Nephron progenitor cell (in vitro differentiated cells): ENCODE results near the gene PAFAH1B2.

Source experiments
- DNase-seq: peaks from one replicate; pipeline ENCODE4 v3.0.0; 2021
- H3K27ac Mint-ChIP-seq: 2 replicates; pipeline ENCODE4 v1.8.0; 2021; ENCODE audit warnings: mild to moderate bottlenecking, moderate library complexity, mixed read lengths
- H3K27me3 Mint-ChIP-seq: 2 replicates; pipeline ENCODE4 v1.8.0; 2021; ENCODE audit warnings: mild to moderate bottlenecking, low read depth, mixed read lengths; ENCODE audit not compliant: poor library complexity
- H3K36me3 Mint-ChIP-seq: 2 replicates; pipeline ENCODE4 v1.8.0; 2021; ENCODE audit warnings: low read depth, mixed read lengths
- H3K4me1 Mint-ChIP-seq: 2 replicates; pipeline ENCODE4 v1.8.0; 2021; ENCODE audit warnings: mixed read lengths
- H3K4me3 Mint-ChIP-seq: 2 replicates; pipeline ENCODE4 v1.8.0; 2021; ENCODE audit warnings: mild to moderate bottlenecking, moderate library complexity, mixed read lengths
- H3K9me3 Mint-ChIP-seq: 2 replicates; pipeline ENCODE4 v1.8.0; 2021; ENCODE audit warnings: mild to moderate bottlenecking, moderate library complexity, mixed read lengths
- CTCF ChIP-seq: fragments of 200-600 bp; sonication (generic); IDR thresholded peaks from 2 replicates; pipeline ENCODE4 v1.5.0; 2021; ENCODE audit warnings: antibody characterized with exemption

The PAFAH1B2 gene

GRCh38 chr11:117199053-117199915, 55.2 kb downstream of the PAFAH1B2 start, which contains the start of gene TAGLN:
TAGLN (plus strand) TSS chr11:117199370; CDS start chr11:117203014, 3,644 bp downstream.
- peak within 1 kb of the TSS; percentile 71 for H3K4me3 Mint-ChIP-seq
- peaks cover 7% of the 10 kb centered on the region for H3K27me3 Mint-ChIP-seq
- H3K4me1 Mint-ChIP-seq = peaks cover 66% of the 10 kb centered on the region
- H3K9me3 Mint-ChIP-seq = no peaks in the 10 kb centered on the region
- DNase-seq = peak; percentile 60
- TF ChIP-seq CTCF = no peak
- H3K36me3 Mint-ChIP-seq = peaks cover 11% of the 10 kb centered on the region
- H3K27ac Mint-ChIP-seq = no peak within 1 kb of the TSS

GRCh38 chr11:117199916-117200812, 56.1 kb downstream of the PAFAH1B2 start:
- peaks cover 73% of the 10 kb centered on the region for H3K4me1 Mint-ChIP-seq
- peak overlapping the region; percentile 71 for H3K4me3 Mint-ChIP-seq
- no peaks in the 10 kb centered on the region for H3K9me3 Mint-ChIP-seq
- H3K27me3 Mint-ChIP-seq = peaks cover 7% of the 10 kb centered on the region
- no peak for TF ChIP-seq CTCF
- peaks cover 17% of the 10 kb centered on the region for H3K36me3 Mint-ChIP-seq
- no peak overlapping the region for H3K27ac Mint-ChIP-seq
- DNase-seq = no peak

- Mint-ChIP-seq H3K27ac (no peak overlapping the region), H3K4me3 (peak overlapping the region; percentile 67), H3K36me3 (peaks cover 20% of the 10 kb centered on the region), H3K27me3 (peaks cover 7% of the 10 kb centered on the region), H3K4me1 (peaks cover 78% of the 10 kb centered on the region), H3K9me3 (no peaks in the 10 kb centered on the region)
- no peak for TF ChIP-seq CTCF
- DNase-seq = no peak
These were observed 56.9 kb downstream of the PAFAH1B2 start for GRCh38 chr11:117200813-117201657.

GRCh38 chr11:117201658-117202305, 57.7 kb downstream of the PAFAH1B2 start:
- H3K4me3 Mint-ChIP-seq = no peak overlapping the region
- TF ChIP-seq CTCF = no peak
- H3K36me3 Mint-ChIP-seq = peaks cover 20% of the 10 kb centered on the region
- H3K4me1 Mint-ChIP-seq = peaks cover 81% of the 10 kb centered on the region
- DNase-seq = no peak
- H3K27me3 Mint-ChIP-seq = peaks cover 7% of the 10 kb centered on the region
- no peak overlapping the region for H3K27ac Mint-ChIP-seq
- H3K9me3 Mint-ChIP-seq = no peaks in the 10 kb centered on the region

- TF ChIP-seq CTCF = no peak
- peaks cover 79% of the 10 kb centered on the region for H3K4me1 Mint-ChIP-seq
- peaks cover 20% of the 10 kb centered on the region for H3K36me3 Mint-ChIP-seq
- H3K9me3 Mint-ChIP-seq = no peaks in the 10 kb centered on the region
- peak overlapping the region; percentile 36 for H3K27ac Mint-ChIP-seq
- no peak for DNase-seq
- H3K4me3 Mint-ChIP-seq = no peak overlapping the region
- H3K27me3 Mint-ChIP-seq = peaks cover 7% of the 10 kb centered on the region
These were observed 58.4 kb downstream of the PAFAH1B2 start for GRCh38 chr11:117202386-117203068.
